Stimulated activated naive CD8-positive, alpha-beta T cell treated with anti-CD3 and anti-CD28 coated beads, Interleukin-15, amount 100 ng/mL, for 72 hours (primary cell): ENCODE measurements around the gene ATXN7L1.
A peak's percentile ranks its signal among the peaks of the same experiment; 100 is the strongest.

ENCODE experiments used
- ATAC-seq: fragments of 150-1000 bp; cut with Tn5 transposase; 2 replicates; pipeline ENCODE4 v1.10.0; 2021; ENCODE audit warnings: mild to moderate bottlenecking, moderate library complexity
- DNase-seq, 2 donors: peaks; one replicate each; pipeline ENCODE4 v3.0.0; 2021 to 2022
- H3K27ac Mint-ChIP-seq, 2 donors: one replicate each; pipeline ENCODE4 v1.8.0; 2022; ENCODE audit warnings: mild to moderate bottlenecking in 2 of 2, mixed read lengths in 2 of 2, moderate library complexity in 2 of 2
- H3K27me3 Mint-ChIP-seq: one replicate; pipeline ENCODE4 v1.8.0; 2022; ENCODE audit warnings: mixed read lengths
- H3K4me1 Mint-ChIP-seq: one replicate; pipeline ENCODE4 v1.8.0; 2022; ENCODE audit warnings: mild to moderate bottlenecking, mixed read lengths
- H3K4me3 Mint-ChIP-seq, 2 donors: one replicate each; pipeline ENCODE4 v1.8.0; 2022; ENCODE audit warnings: mild to moderate bottlenecking in 2 of 2, mixed read lengths in 2 of 2, moderate library complexity in 1 of 2
- H3K9me3 Mint-ChIP-seq, 2 donors: one replicate each; pipeline ENCODE4 v1.8.0; 2022; ENCODE audit warnings: mixed read lengths in 2 of 2

Gene ATXN7L1

GRCh38 chr7:105752671-105753275, 123.6 kb downstream of the ATXN7L1 start:
- ATAC-seq (no peak), DNase-seq (no peak)
- Mint-ChIP-seq H3K4me3 (no peak overlapping the region), H3K27me3 (no peaks in the 10 kb centered on the region), H3K9me3 (no peaks in the 10 kb centered on the region), H3K27ac (no peak overlapping the region), H3K4me1 (no peaks in the 10 kb centered on the region)

- Mint-ChIP-seq H3K4me1 (no peaks in the 10 kb centered on the region), H3K4me3 (no peak overlapping the region), H3K9me3 (no peaks in the 10 kb centered on the region), H3K27me3 (no peaks in the 10 kb centered on the region), H3K27ac (no peak overlapping the region)
- DNase-seq (no peak), ATAC-seq (no peak)
Measured at GRCh38 chr7:105751054-105751453, 125.3 kb downstream of the ATXN7L1 start.

- no peak overlapping the region for H3K27ac Mint-ChIP-seq
- DNase-seq (no peak), ATAC-seq (no peak)
- H3K4me1 Mint-ChIP-seq: no peaks in the 10 kb centered on the region
- no peak overlapping the region for H3K4me3 Mint-ChIP-seq
- no peaks in the 10 kb centered on the region for H3K27me3 Mint-ChIP-seq
- no peaks in the 10 kb centered on the region for H3K9me3 Mint-ChIP-seq
Measured at GRCh38 chr7:105748701-105749100, 127.7 kb downstream of the ATXN7L1 start.

- no peak for DNase-seq
- Mint-ChIP-seq H3K4me3 (no peak overlapping the region), H3K27ac (no peak overlapping the region), H3K9me3 (no peaks in the 10 kb centered on the region), H3K4me1 (peaks cover 10% of the 10 kb centered on the region), H3K27me3 (peaks cover 8% of the 10 kb centered on the region)
- no peak for ATAC-seq
Measured at GRCh38 chr7:105745681-105746330, 130.6 kb downstream of the ATXN7L1 start.

DNA sequence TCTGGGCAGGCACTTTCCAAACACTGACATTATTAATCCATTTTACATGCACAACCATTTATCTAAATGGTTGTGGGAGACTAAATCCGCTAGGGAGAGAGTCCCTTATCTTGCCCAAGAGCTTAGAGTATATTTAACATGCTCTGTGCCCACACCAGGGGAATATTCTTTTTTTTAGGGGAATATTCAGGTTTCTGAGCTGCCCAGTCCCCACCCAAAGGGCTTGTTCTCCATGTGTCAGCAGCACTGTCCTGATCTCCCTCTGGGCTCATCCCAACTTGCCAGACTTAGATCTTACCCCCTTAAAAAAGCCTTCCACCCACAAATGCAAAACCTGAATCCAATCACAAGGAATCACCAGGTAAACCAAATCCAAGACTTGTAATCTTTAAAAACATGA, 132.1 kb downstream of the ATXN7L1 start:
- Mint-ChIP-seq H3K27me3 (peaks cover 8% of the 10 kb centered on the region), H3K4me3 (no peak overlapping the region), H3K9me3 (no peaks in the 10 kb centered on the region), H3K4me1 (peaks cover 10% of the 10 kb centered on the region), H3K27ac (no peak overlapping the region)
- no peak for ATAC-seq
- DNase-seq: no peak

DNA sequence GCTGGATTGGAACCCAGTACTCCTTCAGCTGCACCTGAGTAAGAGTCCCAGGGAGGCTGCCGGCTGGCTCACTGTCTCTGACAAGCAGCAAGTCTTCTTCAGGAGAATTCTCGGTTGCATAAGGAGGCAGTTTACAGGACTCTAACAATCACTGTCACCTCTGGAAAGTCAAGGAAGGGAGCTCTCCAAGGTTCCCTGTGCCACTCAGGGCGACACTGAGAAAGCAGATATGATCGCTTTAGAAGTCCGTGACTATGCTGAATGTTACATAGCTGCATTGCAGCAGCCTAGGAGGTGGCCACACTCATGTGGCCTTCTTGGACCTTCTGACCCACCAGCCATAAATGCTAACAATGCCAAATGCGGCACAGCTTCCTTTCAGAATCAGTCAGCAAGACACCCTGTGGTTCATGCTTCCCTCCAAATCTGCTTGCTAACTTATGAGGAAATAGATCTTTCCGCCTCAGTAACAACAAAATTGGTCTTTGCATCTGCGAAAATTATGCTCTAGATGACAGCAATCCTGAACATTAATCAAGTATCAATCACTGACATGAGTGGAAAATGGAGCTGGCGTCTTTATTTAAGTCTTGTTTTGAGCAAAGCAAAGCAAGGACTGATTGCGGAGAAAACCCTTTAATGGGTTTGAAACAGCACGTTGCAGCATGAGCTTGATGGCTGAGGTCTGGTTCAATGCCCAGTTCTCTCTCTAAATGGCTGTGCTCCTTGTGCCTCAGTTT, 132.9 kb downstream of the ATXN7L1 start:
- Mint-ChIP-seq H3K4me1 (peaks cover 10% of the 10 kb centered on the region), H3K27me3 (peaks cover 8% of the 10 kb centered on the region), H3K27ac (no peak overlapping the region), H3K9me3 (no peaks in the 10 kb centered on the region), H3K4me3 (no peak overlapping the region)
- ATAC-seq (no peak), DNase-seq (no peak)

GRCh38 chr7:105742787-105743186, 133.6 kb downstream of the ATXN7L1 start:
- ATAC-seq (no peak), DNase-seq (no peak)
- peaks cover 8% of the 10 kb centered on the region for H3K27me3 Mint-ChIP-seq
- no peaks in the 10 kb centered on the region for H3K9me3 Mint-ChIP-seq
- H3K4me1 Mint-ChIP-seq: peaks cover 10% of the 10 kb centered on the region
- H3K4me3 Mint-ChIP-seq: no peak overlapping the region
- H3K27ac Mint-ChIP-seq: no peak overlapping the region

GRCh38 chr7:105741982-105742381, 134.4 kb downstream of the ATXN7L1 start:
- no peak for DNase-seq
- Mint-ChIP-seq H3K27me3 (peaks cover 8% of the 10 kb centered on the region), H3K4me1 (peaks cover 10% of the 10 kb centered on the region), H3K27ac (no peak overlapping the region), H3K9me3 (no peaks in the 10 kb centered on the region), H3K4me3 (no peak overlapping the region)
- ATAC-seq: no peak

DNA sequence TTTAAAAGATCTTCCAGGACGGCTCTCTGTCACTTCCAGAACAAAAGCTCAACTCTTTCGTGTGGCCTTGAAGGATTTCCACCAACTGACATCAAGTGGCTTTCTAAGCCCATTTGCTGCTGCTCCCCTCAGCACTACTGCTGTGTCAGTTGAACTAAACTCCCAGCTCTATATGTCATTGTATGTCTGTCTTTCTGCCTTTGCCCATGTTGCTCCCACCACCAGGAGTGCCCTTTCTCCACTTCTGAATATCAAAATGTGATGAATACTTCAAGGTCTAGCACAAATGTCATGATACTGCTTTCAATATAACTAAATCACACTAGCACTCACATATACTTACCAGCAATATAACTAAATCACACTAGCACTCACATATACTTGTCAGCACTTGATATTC, 138.3 kb downstream of the ATXN7L1 start:
- Mint-ChIP-seq H3K9me3 (peaks cover 0 to 7% of the 10 kb centered on the region in 2 donors), H3K4me3 (no peak overlapping the region), H3K27me3 (peaks cover 7% of the 10 kb centered on the region), H3K4me1 (peaks cover 8% of the 10 kb centered on the region), H3K27ac (no peak overlapping the region)
- no peak for ATAC-seq
- no peak for DNase-seq

GRCh38 chr7:105734233-105734632, 142.2 kb downstream of the ATXN7L1 start:
- Mint-ChIP-seq H3K4me3 (no peak overlapping the region), H3K27ac (no peak overlapping the region), H3K9me3 (peaks cover 0 to 7% of the 10 kb centered on the region in 2 donors), H3K27me3 (no peaks in the 10 kb centered on the region), H3K4me1 (no peaks in the 10 kb centered on the region)
- DNase-seq (no peak), ATAC-seq (no peak)

DNA sequence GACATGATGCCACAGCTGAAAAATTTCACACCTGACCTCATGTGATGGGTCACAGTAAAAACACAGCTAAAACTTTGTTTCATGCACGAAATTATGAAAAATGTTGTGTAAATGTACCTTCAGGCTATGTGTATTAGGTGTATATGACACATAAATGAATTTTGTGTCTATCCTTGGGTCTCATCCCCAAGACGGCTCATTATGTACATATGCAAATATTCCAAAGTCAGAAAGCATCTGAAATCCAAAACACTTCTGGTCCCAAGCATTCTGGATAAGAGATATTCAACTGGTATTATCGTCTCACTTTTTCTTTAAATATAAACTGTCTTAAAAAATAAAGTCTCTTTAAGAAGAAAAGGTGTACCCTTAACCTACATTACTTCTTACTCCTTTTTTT, 145.4 kb downstream of the ATXN7L1 start:
- DNase-seq (no peak), ATAC-seq (no peak)
- no peaks in the 10 kb centered on the region for H3K27me3 Mint-ChIP-seq
- no peak overlapping the region for H3K4me3 Mint-ChIP-seq
- H3K4me1 Mint-ChIP-seq: no peaks in the 10 kb centered on the region
- H3K9me3 Mint-ChIP-seq: peaks cover 0 to 7% of the 10 kb centered on the region in 2 donors
- no peak overlapping the region for H3K27ac Mint-ChIP-seq

DNA sequence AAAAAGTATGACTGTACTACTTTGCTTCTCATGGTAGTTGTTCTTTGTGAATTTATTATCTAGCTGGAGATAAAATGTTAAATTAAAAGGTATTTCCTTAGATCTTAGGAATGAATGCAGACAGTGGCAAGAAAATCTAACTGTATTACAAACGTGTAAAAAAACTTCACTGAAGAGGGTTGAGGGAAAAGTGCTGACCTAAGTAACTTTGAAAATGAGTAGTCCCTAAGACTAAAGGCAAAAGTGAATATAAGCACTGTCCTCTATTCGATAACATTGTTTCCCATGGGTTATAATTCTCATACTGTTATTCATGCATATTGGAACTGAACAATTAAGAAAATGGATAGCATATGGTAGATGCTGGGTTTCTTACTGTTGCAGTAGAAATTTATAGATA, 148.4 kb downstream of the ATXN7L1 start:
- no peak for DNase-seq
- H3K4me1 Mint-ChIP-seq: no peaks in the 10 kb centered on the region
- no peak for ATAC-seq
- H3K27ac Mint-ChIP-seq: no peak overlapping the region
- no peak overlapping the region for H3K4me3 Mint-ChIP-seq
- H3K27me3 Mint-ChIP-seq: no peaks in the 10 kb centered on the region
- H3K9me3 Mint-ChIP-seq: no peaks in the 10 kb centered on the region

GRCh38 chr7:105724688-105725087, 151.7 kb downstream of the ATXN7L1 start:
- no peak for ATAC-seq
- no peak overlapping the region for H3K27ac Mint-ChIP-seq

GRCh38 chr7:105723572-105723971, 152.8 kb downstream of the ATXN7L1 start:
- H3K27ac Mint-ChIP-seq: no peak overlapping the region
- H3K4me1 Mint-ChIP-seq: peaks cover 4% of the 10 kb centered on the region
- H3K27me3 Mint-ChIP-seq: no peaks in the 10 kb centered on the region
- no peak for DNase-seq
- H3K4me3 Mint-ChIP-seq: no peak overlapping the region
- ATAC-seq: no peak
- no peaks in the 10 kb centered on the region for H3K9me3 Mint-ChIP-seq

More at GRCh38 chr7:105724688-105725087, 151.7 kb downstream of the ATXN7L1 start:
- Mint-ChIP-seq H3K27me3 (no peaks in the 10 kb centered on the region), H3K4me1 (no peaks in the 10 kb centered on the region), H3K4me3 (no peak overlapping the region), H3K9me3 (no peaks in the 10 kb centered on the region)
- no peak for DNase-seq

- DNase-seq (no peak), ATAC-seq (no peak)
- H3K4me1 Mint-ChIP-seq: peaks cover 6% of the 10 kb centered on the region
- H3K27me3 Mint-ChIP-seq: no peaks in the 10 kb centered on the region
- no peaks in the 10 kb centered on the region for H3K9me3 Mint-ChIP-seq
- no peak overlapping the region for H3K4me3 Mint-ChIP-seq
- H3K27ac Mint-ChIP-seq: peak overlapping the region in 1 of 2 donors; percentile 69
Measured at GRCh38 chr7:105721571-105722104, 154.8 kb downstream of the ATXN7L1 start.

DNA sequence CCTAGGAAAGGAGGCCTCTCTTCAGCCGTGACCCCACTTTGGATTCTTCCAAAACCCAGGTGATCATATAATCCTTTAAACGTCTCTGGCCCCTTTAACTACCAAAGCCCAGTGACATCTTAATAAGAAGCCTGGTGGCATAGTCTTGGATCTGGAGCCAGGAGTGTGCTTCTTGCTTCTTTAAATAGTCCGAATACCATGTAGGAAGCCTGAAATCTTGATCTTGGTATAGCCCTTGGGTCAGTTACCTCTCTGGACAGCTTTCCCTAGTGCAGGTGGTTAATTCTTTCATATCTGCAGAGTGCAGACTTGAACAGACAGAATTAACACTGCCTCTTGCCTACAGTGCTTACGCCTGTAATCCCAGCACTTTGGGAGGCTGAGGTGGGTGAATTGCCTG, 156.5 kb downstream of the ATXN7L1 start:
- peaks cover 12% of the 10 kb centered on the region for H3K4me1 Mint-ChIP-seq
- no peak for DNase-seq
- no peaks in the 10 kb centered on the region for H3K27me3 Mint-ChIP-seq
- H3K4me3 Mint-ChIP-seq: no peak overlapping the region
- H3K27ac Mint-ChIP-seq: peak overlapping the region in 1 of 2 donors; percentile 54
- ATAC-seq: no peak
- H3K9me3 Mint-ChIP-seq: no peaks in the 10 kb centered on the region
